ENCODE results near the gene TAMALIN. TPM values are rescaled to one million over a fixed set of nuclear protein-coding genes. Genes with fewer than 3 reads are reported as not detected.

TAMALIN gene
- total RNA-seq, 2 experiments from 2014 or later, result 26.0 to 26.4 TPM

DNA sequence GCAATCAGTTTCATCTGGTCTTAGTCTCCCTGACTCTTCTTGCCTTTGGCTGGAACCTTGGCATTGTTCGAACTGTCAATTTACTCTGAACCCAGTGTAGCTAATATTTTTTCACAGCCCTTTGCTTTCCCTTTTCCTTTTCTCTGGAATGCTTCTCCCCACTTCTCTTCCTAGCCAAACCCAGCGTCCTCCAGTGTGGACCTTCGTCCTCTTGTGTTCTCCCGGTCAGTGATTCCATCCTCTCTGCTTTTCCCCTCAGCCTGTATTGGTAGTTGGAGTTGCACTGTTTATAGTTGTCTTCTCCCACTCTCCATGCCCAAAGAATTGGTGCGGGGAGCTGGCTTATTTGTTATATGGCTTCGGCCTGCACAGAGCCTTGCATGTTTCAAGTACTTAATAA, 45.9 kb upstream of the TAMALIN start:
- intact Hi-C loops (cut with micrococcal nuclease), result no loop called here
- ChIA-PET POLR2A (no interaction called here), CTCF (interaction anchor here (1.0 to 2.6 kb wide), 2 partner anchors 10 to 20 kb away, joined by 4 to 23 read pairs; no protein-coding TSS in a partner anchor)
- peaks cover 7% of the 10 kb centered on the region for H3K36me3 Mint-ChIP-seq (ENCODE audit: low read depth)
- no peaks in the 10 kb centered on the region for H3K9me3 Mint-ChIP-seq
- H3K27ac Mint-ChIP-seq, result no peak overlapping the region
- H3K27me3 Mint-ChIP-seq, result no peaks in the 10 kb centered on the region
- ATAC-seq, result no peak
- TF ChIP-seq, protein P1, sequence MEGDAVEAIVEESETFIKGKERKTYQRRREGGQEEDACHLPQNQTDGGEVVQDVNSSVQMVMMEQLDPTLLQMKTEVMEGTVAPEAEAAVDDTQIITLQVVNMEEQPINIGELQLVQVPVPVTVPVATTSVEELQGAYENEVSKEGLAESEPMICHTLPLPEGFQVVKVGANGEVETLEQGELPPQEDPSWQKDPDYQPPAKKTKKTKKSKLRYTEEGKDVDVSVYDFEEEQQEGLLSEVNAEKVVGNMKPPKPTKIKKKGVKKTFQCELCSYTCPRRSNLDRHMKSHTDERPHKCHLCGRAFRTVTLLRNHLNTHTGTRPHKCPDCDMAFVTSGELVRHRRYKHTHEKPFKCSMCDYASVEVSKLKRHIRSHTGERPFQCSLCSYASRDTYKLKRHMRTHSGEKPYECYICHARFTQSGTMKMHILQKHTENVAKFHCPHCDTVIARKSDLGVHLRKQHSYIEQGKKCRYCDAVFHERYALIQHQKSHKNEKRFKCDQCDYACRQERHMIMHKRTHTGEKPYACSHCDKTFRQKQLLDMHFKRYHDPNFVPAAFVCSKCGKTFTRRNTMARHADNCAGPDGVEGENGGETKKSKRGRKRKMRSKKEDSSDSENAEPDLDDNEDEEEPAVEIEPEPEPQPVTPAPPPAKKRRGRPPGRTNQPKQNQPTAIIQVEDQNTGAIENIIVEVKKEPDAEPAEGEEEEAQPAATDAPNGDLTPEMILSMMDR (IDR thresholded peaks at IDR 0.05), result no peak
- H3K4me1 Mint-ChIP-seq (ENCODE audit: low read depth), result peaks cover 26% of the 10 kb centered on the region
- no peak overlapping the region for H3K4me3 Mint-ChIP-seq
- no peak for DNase-seq

DNA sequence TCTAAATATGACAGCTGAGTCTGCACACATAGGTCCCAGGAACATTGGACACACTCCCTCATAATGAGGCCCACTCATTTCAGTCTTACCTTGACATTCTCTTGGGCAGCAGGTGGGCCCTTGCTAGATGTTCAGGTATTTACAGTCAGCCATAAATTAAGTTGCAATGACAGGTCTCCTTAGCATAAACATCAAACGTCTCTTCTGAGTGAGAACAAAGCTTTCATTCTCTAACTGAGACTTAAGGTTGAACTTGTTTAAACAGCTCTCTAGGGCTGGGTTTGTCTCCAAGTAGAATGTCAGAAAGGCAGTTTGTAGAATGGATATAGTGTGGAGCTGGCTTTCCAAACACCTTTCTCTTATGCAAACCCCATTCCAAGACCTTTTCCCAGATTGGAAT, 44.9 kb upstream of the TAMALIN start:
- Mint-ChIP-seq H3K27ac (no peak overlapping the region), H3K9me3 (no peaks in the 10 kb centered on the region), H3K36me3 (ENCODE audit: low read depth) (peaks cover 7% of the 10 kb centered on the region), H3K4me1 (ENCODE audit: low read depth) (peaks cover 23% of the 10 kb centered on the region), H3K4me3 (no peak overlapping the region), H3K27me3 (no peaks in the 10 kb centered on the region)
- POLR2A ChIA-PET, result interaction anchor here (1.4 kb wide), 1 partner anchor 10 kb away, joined by 4 read pairs; the partner anchor contains the start of gene ACVR1B
- intact Hi-C loops (cut with micrococcal nuclease), result no loop called here
- no peak for ATAC-seq
- CTCF ChIA-PET, result interaction anchor here (1.1 to 2.6 kb wide), 4 partner anchors 9 to 160 kb away, joined by 3 to 23 read pairs (median 6); partner anchors contain the start of gene ACVR1B
- TF ChIP-seq, protein P1 (IDR thresholded peaks at IDR 0.05), result no peak
- DNase-seq, result no peak

DNA sequence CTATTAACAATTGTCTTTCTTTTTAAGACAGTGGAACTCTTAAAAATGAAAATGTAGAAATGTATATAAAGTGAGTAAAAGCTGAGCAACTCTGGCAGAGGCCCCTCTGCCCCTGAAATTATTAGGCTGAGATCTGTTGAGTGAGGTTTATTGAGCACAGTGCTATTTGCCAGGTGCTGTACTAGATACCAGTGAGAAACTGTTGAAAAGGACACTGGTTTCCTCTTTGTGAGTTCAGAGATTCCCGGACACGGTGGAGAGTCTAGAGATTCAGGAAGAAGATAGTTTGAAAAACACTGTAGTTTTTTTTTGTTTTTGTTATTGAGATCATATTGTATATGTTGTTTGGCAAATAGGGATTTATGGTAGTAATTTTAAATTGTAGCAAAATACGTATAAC, 44.0 kb upstream of the TAMALIN start:
- Mint-ChIP-seq H3K27me3 (no peaks in the 10 kb centered on the region), H3K27ac (no peak overlapping the region), H3K4me3 (no peak overlapping the region), H3K4me1 (ENCODE audit: low read depth) (peaks cover 21% of the 10 kb centered on the region), H3K9me3 (no peaks in the 10 kb centered on the region), H3K36me3 (ENCODE audit: low read depth) (peaks cover 7% of the 10 kb centered on the region)
- no peak for ATAC-seq
- TF ChIP-seq, protein P1 (IDR thresholded peaks at IDR 0.05), result no peak
- intact Hi-C loops (cut with micrococcal nuclease), result no loop called here
- no peak for DNase-seq
- CTCF ChIA-PET, result interaction anchor here (1.3 to 2.6 kb wide), 4 partner anchors 8 to 63 kb away, joined by 3 to 23 read pairs (median 6); partner anchors contain the start of gene ACVR1B
- POLR2A ChIA-PET, result interaction anchor here (1.4 kb wide), 1 partner anchor 11 kb away, joined by 4 read pairs; the partner anchor contains the start of gene ACVR1B

DNA sequence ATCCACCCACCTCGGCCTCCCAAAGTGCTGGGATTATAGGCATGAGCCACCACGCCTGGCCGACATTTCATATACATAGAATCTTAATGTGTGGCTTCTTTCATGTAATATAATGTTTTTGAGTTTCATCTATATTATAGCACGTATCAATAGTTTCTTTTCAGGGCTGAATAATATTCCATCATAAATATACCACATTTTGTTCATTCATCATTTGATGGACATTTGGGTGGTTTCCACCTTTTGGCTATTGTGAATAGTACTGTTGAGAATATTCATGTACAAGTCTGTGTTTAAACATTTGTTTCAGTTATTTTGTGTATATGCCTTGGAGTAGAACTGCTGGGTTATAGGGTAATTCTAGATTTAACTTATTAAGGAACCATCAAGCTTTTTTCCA, 43.3 kb upstream of the TAMALIN start:
- Mint-ChIP-seq H3K27me3 (no peaks in the 10 kb centered on the region), H3K9me3 (no peaks in the 10 kb centered on the region), H3K4me3 (no peak overlapping the region), H3K27ac (no peak overlapping the region), H3K4me1 (ENCODE audit: low read depth) (peaks cover 20% of the 10 kb centered on the region), H3K36me3 (ENCODE audit: low read depth) (peaks cover 5% of the 10 kb centered on the region)
- ChIA-PET POLR2A (interaction anchor here (0.8 kb wide), 1 partner anchor 112 kb away, joined by 3 read pairs; no protein-coding TSS in a partner anchor), CTCF (interaction anchor here (1.3 kb wide), 1 partner anchor 57 kb away, joined by 3 read pairs; no protein-coding TSS in a partner anchor)
- no peak for ATAC-seq
- TF ChIP-seq, protein P1 (IDR thresholded peaks at IDR 0.05), result no peak
- intact Hi-C loops (cut with micrococcal nuclease), result no loop called here
- no peak for DNase-seq

DNA sequence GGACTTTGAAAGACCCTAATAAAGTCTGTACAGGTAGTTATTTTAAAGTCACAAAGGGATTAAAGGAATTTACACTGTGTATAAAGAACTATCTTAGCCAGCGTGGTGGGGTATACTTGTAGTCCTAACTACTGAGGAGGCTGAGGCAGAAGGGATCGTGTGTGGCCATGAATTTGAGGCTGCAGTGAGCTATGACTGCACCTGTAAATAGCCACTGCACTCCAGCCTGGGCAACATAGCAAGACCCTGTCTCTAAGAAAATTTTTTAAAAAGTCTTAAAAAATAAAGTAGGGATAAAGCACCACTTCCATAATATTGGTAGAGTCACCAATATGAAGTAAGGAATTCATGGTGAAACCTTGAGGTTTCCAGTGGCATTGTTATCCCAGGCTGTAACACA, 37.1 kb upstream of the TAMALIN start:
- CTCF ChIA-PET, result interaction anchor here (1.7 to 3.1 kb wide), 4 partner anchors 8 to 23 kb away, joined by 9 to 29 read pairs (median 22); partner anchors contain the start of gene ACVR1B
- intact Hi-C loops (cut with micrococcal nuclease), result no loop called here
- TF ChIP-seq, protein P1 (IDR thresholded peaks at IDR 0.05), result no peak
- Mint-ChIP-seq H3K36me3 (ENCODE audit: low read depth) (no peaks in the 10 kb centered on the region), H3K4me1 (ENCODE audit: low read depth) (peaks cover 46% of the 10 kb centered on the region), H3K27me3 (no peaks in the 10 kb centered on the region), H3K4me3 (no peak overlapping the region), H3K9me3 (no peaks in the 10 kb centered on the region), H3K27ac (no peak overlapping the region)
- ATAC-seq (no peak), DNase-seq (no peak)
- POLR2A ChIA-PET, result interaction anchor here (1.3 kb wide), 1 partner anchor 18 kb away, joined by 4 read pairs; the partner anchor contains the start of gene ACVR1B
